ENCODE results near the gene XK.

The XK gene

DNA sequence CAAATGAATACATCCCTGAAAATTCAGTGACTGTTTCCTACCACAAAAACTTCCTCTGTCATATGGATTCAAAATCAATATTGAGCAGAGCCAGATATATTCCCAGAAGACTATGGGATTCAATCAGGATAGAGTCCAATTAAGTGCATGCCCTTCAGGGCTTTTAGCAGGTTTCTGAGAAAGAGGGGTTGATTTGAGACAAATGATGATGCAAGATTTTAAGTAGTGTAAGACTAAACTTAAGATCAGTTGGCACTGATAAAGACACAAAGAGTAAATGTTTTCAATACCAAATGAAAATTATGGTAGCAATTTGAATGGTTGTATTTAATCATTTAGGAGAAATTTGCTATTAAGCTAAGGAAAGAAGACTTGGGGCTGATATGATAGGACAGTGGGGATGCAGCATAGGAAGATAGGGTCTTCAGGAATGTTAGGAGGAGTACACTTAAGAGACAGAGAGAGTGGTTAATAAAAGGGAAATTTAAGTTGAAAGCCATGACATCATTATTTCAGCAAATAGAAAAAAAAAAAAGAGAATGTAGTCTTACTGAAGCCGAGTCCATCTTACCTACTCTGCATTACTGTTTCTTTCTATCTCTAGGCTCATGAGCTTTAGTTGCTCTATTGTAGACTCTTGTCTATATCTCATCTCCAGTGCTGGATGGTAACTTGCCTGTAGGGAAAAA, 32.0 kb upstream of the XK start:
- no peak overlapping the region for H3K4me3 ChIP-seq (ENCODE audit: low read depth, low read length)
- H3K4me1 ChIP-seq (ENCODE audit: control insufficient read depth, insufficient read depth, low read length), result peaks cover 12% of the 10 kb centered on the region
- H3K36me3 ChIP-seq (ENCODE audit: control insufficient read depth, insufficient read depth, low read length), result no peaks in the 10 kb centered on the region
- H3K27me3 ChIP-seq (ENCODE audit: control insufficient read depth, insufficient read depth, low read length), result peaks cover 2% of the 10 kb centered on the region; the same call in 1 of the 2 replicates
- no peak overlapping the region for H3K27ac ChIP-seq (ENCODE audit: low read depth, low read length)
- H3K9ac ChIP-seq (ENCODE audit: low read length), result no peak overlapping the region
- no peaks in the 10 kb centered on the region for H3K9me3 ChIP-seq (ENCODE audit: control insufficient read depth, insufficient read depth, low read depth, low read length)

DNA sequence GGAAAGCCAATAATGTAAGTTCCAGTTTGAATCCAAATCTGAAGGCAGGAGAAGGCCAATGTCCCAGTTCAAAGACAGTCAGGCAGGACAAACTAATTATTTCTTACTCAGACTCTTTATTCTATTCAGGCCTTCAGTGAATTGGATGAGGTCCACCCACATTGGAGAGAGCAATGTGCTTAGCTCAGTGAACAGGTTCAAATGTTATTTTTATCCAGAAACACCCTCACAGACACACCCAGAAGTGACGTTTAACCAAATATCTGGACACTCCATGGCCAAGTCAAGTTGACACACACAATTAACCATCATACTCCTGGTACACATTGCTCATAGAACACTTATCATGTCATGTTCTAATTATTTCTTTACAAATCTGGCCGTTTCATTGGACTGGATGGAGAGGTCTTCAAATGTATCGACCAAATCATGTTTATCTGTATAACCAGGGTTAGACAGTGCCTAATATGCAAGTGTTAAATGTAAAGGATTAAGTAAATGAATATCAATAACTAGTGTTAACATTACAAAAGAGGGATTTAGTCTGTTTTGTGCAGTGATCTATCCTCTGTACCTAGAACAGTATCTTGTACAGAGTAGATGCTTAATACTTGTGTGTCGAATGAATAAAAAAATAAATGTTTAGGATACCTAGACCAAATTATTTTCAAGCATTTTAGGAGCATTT, 27.1 kb upstream of the XK start:
- no peaks in the 10 kb centered on the region for H3K36me3 ChIP-seq (ENCODE audit: control insufficient read depth, insufficient read depth, low read length)
- no peaks in the 10 kb centered on the region for H3K9me3 ChIP-seq (ENCODE audit: control insufficient read depth, insufficient read depth, low read depth, low read length)
- H3K27me3 ChIP-seq (ENCODE audit: control insufficient read depth, insufficient read depth, low read length), result peaks cover 3% of the 10 kb centered on the region; the same call in 1 of the 2 replicates
- no peaks in the 10 kb centered on the region for H3K4me1 ChIP-seq (ENCODE audit: control insufficient read depth, insufficient read depth, low read length)
- no peak overlapping the region for H3K4me3 ChIP-seq (ENCODE audit: low read depth, low read length)
- H3K9ac ChIP-seq (ENCODE audit: low read length), result no peak overlapping the region
- no peak overlapping the region for H3K27ac ChIP-seq (ENCODE audit: low read depth, low read length)

GRCh38 chrX:37659047-37659446, 26.5 kb upstream of the XK start:
- no peaks in the 10 kb centered on the region for H3K4me1 ChIP-seq (ENCODE audit: control insufficient read depth, insufficient read depth, low read length)
- H3K27me3 ChIP-seq (ENCODE audit: control insufficient read depth, insufficient read depth, low read length), result peaks cover 9% of the 10 kb centered on the region; the same call in 1 of the 2 replicates
- H3K4me3 ChIP-seq (ENCODE audit: low read depth, low read length), result no peak overlapping the region
- H3K9me3 ChIP-seq (ENCODE audit: control insufficient read depth, insufficient read depth, low read depth, low read length), result no peaks in the 10 kb centered on the region
- H3K27ac ChIP-seq (ENCODE audit: low read depth, low read length), result no peak overlapping the region
- no peak overlapping the region for H3K9ac ChIP-seq (ENCODE audit: low read length)
- no peaks in the 10 kb centered on the region for H3K36me3 ChIP-seq (ENCODE audit: control insufficient read depth, insufficient read depth, low read length)

DNA sequence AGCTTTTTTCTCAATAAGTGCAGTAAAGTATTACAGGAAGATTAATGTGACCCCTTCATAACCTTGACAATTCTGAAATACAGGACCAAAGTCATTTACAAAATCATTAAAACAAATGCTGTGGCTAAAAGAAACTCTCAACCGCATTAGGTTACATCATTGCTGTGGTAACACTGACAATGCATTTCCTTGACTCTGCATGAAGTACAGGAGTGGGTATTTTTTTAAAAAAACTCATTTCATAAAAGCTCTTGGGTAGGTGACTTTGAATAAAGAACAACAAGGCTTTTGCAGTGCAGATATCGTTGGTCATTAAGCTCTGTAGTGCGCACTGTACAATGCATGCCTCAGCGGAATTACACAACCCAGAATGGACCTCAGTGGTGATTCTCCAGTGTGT, 23.4 kb upstream of the XK start:
- Histone ChIP-seq H3K9me3 (ENCODE audit: control insufficient read depth, insufficient read depth, low read depth, low read length) (no peaks in the 10 kb centered on the region), H3K27ac (ENCODE audit: low read depth, low read length) (no peak overlapping the region), H3K9ac (ENCODE audit: low read length) (no peak overlapping the region), H3K4me1 (ENCODE audit: control insufficient read depth, insufficient read depth, low read length) (no peaks in the 10 kb centered on the region), H3K36me3 (ENCODE audit: control insufficient read depth, insufficient read depth, low read length) (no peaks in the 10 kb centered on the region), H3K4me3 (ENCODE audit: low read depth, low read length) (no peak overlapping the region), H3K27me3 (ENCODE audit: control insufficient read depth, insufficient read depth, low read length) (peaks cover 8% of the 10 kb centered on the region; the same call in 1 of the 2 replicates)

DNA sequence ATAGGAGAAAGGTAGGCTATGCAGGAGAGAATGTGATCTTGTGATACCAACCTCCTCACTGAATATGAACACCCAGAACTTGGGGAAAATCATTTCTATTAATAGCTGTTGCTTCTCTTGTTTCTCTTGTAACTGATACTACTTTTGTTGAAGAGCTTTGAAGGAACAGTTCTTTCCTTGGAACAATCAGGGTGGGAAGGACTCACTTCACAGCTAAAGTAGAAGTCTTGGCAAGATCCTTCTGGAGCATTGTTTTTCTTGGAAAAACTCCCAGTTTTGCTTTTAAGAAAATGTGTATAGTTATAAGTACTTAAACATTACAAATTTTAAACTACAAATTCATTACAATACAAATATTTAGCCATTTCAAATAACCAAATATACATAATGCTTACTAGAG, 19.1 kb upstream of the XK start:
- H3K9ac ChIP-seq (ENCODE audit: low read length), result no peak overlapping the region
- no peaks in the 10 kb centered on the region for H3K36me3 ChIP-seq (ENCODE audit: control insufficient read depth, insufficient read depth, low read length)
- H3K27ac ChIP-seq (ENCODE audit: low read depth, low read length), result no peak overlapping the region
- peaks cover 8% of the 10 kb centered on the region; the same call in 1 of the 2 replicates for H3K27me3 ChIP-seq (ENCODE audit: control insufficient read depth, insufficient read depth, low read length)
- no peak overlapping the region for H3K4me3 ChIP-seq (ENCODE audit: low read depth, low read length)
- no peaks in the 10 kb centered on the region for H3K4me1 ChIP-seq (ENCODE audit: control insufficient read depth, insufficient read depth, low read length)
- H3K9me3 ChIP-seq (ENCODE audit: control insufficient read depth, insufficient read depth, low read depth, low read length), result no peaks in the 10 kb centered on the region

DNA sequence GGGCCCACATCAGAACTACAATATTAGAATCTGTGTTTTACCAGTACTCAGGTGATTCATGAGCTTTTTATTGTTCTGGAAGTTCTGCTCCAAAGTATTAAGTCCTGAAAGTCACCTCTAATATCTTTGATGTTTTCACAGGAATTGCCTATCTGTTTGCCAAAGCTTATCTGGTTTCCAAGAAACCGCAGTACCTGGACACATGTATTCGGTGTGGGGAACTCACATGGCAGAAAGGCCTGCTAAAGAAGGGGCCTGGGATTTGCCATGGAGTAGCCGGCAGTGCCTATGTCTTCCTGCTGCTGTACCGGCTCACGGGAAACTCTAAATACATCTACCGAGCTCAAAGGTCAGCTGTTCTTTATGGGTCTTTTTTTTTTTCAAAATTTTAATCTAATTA, 18.4 kb upstream of the XK start:
- no peak overlapping the region for H3K9ac ChIP-seq (ENCODE audit: low read length)
- no peaks in the 10 kb centered on the region for H3K4me1 ChIP-seq (ENCODE audit: control insufficient read depth, insufficient read depth, low read length)
- no peak overlapping the region for H3K27ac ChIP-seq (ENCODE audit: low read depth, low read length)
- H3K27me3 ChIP-seq (ENCODE audit: control insufficient read depth, insufficient read depth, low read length), result peaks cover 8% of the 10 kb centered on the region; the same call in 1 of the 2 replicates
- H3K9me3 ChIP-seq (ENCODE audit: control insufficient read depth, insufficient read depth, low read depth, low read length), result no peaks in the 10 kb centered on the region
- H3K4me3 ChIP-seq (ENCODE audit: low read depth, low read length), result no peak overlapping the region
- H3K36me3 ChIP-seq (ENCODE audit: control insufficient read depth, insufficient read depth, low read length), result no peaks in the 10 kb centered on the region

- no peaks in the 10 kb centered on the region for H3K9me3 ChIP-seq (ENCODE audit: control insufficient read depth, insufficient read depth, low read depth, low read length)
- no peaks in the 10 kb centered on the region for H3K27me3 ChIP-seq (ENCODE audit: control insufficient read depth, insufficient read depth, low read length)
- no peak overlapping the region for H3K4me3 ChIP-seq (ENCODE audit: low read depth, low read length)
- H3K36me3 ChIP-seq (ENCODE audit: control insufficient read depth, insufficient read depth, low read length), result no peaks in the 10 kb centered on the region
- no peak overlapping the region for H3K27ac ChIP-seq (ENCODE audit: low read depth, low read length)
- no peaks in the 10 kb centered on the region for H3K4me1 ChIP-seq (ENCODE audit: control insufficient read depth, insufficient read depth, low read length)
- no peak overlapping the region for H3K9ac ChIP-seq (ENCODE audit: low read length)
Measured at GRCh38 chrX:37672563-37672962, 13.0 kb upstream of the XK start.

GRCh38 chrX:37676811-37677210, 8.8 kb upstream of the XK start:
- Histone ChIP-seq H3K9ac (ENCODE audit: low read length) (no peak overlapping the region), H3K4me1 (ENCODE audit: control insufficient read depth, insufficient read depth, low read length) (no peaks in the 10 kb centered on the region), H3K27ac (ENCODE audit: low read depth, low read length) (no peak overlapping the region), H3K36me3 (ENCODE audit: control insufficient read depth, insufficient read depth, low read length) (no peaks in the 10 kb centered on the region), H3K9me3 (ENCODE audit: control insufficient read depth, insufficient read depth, low read depth, low read length) (no peaks in the 10 kb centered on the region), H3K4me3 (ENCODE audit: low read depth, low read length) (no peak overlapping the region), H3K27me3 (ENCODE audit: control insufficient read depth, insufficient read depth, low read length) (no peaks in the 10 kb centered on the region; the same call in 1 of the 2 replicates)

DNA sequence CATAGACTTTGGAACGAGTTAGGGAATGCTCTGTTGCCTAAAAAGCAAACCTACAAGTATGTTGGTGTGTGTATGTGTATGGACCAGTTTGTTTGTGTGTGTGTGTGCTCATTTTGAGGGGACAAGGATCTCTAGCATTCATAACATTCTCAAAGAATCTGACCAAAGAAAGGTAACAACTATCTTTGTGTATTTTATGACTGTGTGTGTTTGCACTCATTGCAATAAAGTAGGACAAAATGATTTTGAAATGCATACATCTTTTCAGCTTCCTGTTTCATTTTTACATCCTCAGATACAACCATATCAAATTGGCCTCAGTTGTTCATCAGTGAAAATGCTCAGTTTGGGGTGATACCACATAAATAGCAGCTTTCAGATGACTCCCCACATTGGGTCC, 8.3 kb upstream of the XK start:
- no peak overlapping the region for H3K27ac ChIP-seq (ENCODE audit: low read depth, low read length)
- H3K27me3 ChIP-seq (ENCODE audit: control insufficient read depth, insufficient read depth, low read length), result no peaks in the 10 kb centered on the region; the same call in 1 of the 2 replicates
- no peaks in the 10 kb centered on the region for H3K4me1 ChIP-seq (ENCODE audit: control insufficient read depth, insufficient read depth, low read length)
- no peaks in the 10 kb centered on the region for H3K9me3 ChIP-seq (ENCODE audit: control insufficient read depth, insufficient read depth, low read depth, low read length)
- H3K9ac ChIP-seq (ENCODE audit: low read length), result no peak overlapping the region
- no peak overlapping the region for H3K4me3 ChIP-seq (ENCODE audit: low read depth, low read length)
- no peaks in the 10 kb centered on the region for H3K36me3 ChIP-seq (ENCODE audit: control insufficient read depth, insufficient read depth, low read length)

GRCh38 chrX:37677765-37678164, 7.8 kb upstream of the XK start:
- Histone ChIP-seq H3K9me3 (ENCODE audit: control insufficient read depth, insufficient read depth, low read depth, low read length) (no peaks in the 10 kb centered on the region), H3K9ac (ENCODE audit: low read length) (no peak overlapping the region), H3K36me3 (ENCODE audit: control insufficient read depth, insufficient read depth, low read length) (no peaks in the 10 kb centered on the region), H3K27ac (ENCODE audit: low read depth, low read length) (no peak overlapping the region), H3K4me1 (ENCODE audit: control insufficient read depth, insufficient read depth, low read length) (no peaks in the 10 kb centered on the region), H3K27me3 (ENCODE audit: control insufficient read depth, insufficient read depth, low read length) (no peaks in the 10 kb centered on the region; the same call in 1 of the 2 replicates), H3K4me3 (ENCODE audit: low read depth, low read length) (no peak overlapping the region)

DNA sequence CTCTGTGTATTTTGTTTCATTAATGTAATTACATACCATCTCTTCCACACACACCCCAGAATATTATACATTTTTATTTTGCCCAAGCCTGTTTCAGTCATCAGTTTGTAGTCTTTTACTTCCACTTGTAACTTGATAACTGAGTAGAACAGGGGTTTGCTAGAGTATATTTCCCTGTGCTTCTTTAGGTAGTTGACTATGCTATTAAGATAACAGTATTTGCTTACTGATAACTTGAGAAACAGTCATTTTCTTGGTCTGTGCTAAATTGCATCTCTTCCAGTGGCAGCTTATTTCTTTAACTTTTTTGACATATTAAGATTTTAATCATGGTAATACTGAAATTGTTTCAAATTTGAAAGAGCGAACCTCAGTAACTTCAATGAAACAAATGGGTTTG, 7.0 kb upstream of the XK start:
- Histone ChIP-seq H3K9me3 (ENCODE audit: control insufficient read depth, insufficient read depth, low read depth, low read length) (no peaks in the 10 kb centered on the region), H3K36me3 (ENCODE audit: control insufficient read depth, insufficient read depth, low read length) (no peaks in the 10 kb centered on the region), H3K4me1 (ENCODE audit: control insufficient read depth, insufficient read depth, low read length) (no peaks in the 10 kb centered on the region), H3K27me3 (ENCODE audit: control insufficient read depth, insufficient read depth, low read length) (no peaks in the 10 kb centered on the region; the same call in 1 of the 2 replicates), H3K9ac (ENCODE audit: low read length) (no peak overlapping the region), H3K4me3 (ENCODE audit: low read depth, low read length) (no peak overlapping the region), H3K27ac (ENCODE audit: low read depth, low read length) (no peak overlapping the region)
